Ramos (cell line): ENCODE results near the gene KRTAP5-5.

ENCODE experiments used
- in situ Hi-C: fragments of 300-500 bp; cut with MboI; formaldehyde crosslinking; loops from one replicate; pipeline ENCODE4 v1.14.3; 2022; ENCODE audit warnings: low sequenced_read_pairs; ENCODE audit not compliant: unreplicated experiment

Gene KRTAP5-5

DNA sequence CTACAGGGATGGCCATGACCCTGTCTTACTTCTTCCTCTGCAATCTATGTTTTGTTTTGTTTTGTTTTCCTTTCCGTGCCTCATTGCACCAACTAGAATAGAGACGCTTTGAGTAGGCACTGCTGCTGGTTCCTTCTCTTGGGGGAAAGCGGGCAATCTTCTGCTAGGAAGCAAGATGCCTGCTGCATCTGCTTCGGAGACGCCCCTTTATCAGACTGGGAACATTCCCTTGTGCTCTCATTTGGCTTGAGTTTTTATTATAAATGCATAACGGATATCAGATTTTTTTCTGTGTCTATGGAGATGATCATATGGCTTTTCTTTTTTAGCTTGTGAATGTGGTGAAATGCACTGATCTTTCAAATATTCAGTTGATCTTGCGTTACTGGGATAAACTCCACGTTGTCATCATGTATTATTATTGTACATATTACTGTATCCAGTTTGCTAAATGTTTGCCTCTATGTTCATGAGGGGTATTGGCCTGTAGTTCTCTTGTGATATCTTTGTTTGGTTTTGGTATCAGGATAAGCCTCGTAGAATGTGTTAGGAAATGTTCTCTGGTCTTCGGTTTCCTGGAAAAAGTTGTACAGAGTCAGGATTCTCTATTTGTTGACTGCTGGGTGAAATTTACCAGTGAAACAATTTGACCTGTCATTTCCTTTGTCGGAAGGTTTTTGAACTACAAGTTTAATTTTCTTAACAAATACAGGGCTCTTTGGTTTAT, 44.0 kb downstream of the KRTAP5-5 start:
- in situ Hi-C loops = no loop called here

DNA sequence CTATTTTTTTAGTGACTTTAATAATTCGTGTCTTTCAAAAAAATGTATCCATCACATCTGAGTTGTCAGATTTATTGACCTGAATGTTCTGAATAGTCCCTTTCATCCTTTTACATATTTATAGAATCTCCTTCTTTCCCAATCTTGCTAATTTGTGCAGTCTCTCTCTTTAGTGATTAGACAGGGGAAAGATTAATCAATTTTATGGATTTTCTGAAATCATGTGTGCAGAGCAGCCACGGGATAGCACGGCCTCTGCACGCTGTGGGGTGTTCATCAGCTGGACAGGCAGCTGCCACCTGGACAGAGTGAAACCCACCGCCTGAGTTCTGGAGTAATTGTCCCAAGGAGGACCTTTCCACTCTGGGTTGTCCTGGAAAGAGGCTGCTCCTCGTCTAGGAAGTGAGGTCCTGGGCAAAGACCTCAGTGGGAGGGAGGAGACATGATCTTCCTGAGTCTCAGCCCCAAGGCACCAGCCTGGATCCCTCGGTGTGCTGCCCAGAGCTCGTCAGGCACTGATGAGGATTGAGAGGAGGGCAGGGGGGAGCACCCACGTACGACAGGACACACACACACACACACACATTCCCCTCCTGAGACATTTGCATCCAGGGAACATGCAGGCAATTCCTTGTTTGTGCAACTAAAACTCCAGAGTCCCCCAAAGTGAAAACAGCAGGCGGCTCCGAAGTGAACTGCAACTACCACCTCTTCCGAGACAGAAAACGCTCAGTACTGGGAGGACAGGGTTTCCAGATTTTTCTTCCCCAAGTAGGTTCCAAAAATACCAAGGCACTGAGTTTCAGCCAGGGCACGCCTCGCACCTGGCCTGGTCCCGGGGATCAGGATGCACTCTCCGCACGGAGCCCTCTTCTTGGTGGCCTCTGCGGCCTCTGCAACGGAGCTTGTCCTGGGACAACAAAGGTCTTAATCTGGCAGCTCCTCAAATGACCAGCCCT, 44.9 kb downstream of the KRTAP5-5 start:
- in situ Hi-C loops = no loop called here

DNA sequence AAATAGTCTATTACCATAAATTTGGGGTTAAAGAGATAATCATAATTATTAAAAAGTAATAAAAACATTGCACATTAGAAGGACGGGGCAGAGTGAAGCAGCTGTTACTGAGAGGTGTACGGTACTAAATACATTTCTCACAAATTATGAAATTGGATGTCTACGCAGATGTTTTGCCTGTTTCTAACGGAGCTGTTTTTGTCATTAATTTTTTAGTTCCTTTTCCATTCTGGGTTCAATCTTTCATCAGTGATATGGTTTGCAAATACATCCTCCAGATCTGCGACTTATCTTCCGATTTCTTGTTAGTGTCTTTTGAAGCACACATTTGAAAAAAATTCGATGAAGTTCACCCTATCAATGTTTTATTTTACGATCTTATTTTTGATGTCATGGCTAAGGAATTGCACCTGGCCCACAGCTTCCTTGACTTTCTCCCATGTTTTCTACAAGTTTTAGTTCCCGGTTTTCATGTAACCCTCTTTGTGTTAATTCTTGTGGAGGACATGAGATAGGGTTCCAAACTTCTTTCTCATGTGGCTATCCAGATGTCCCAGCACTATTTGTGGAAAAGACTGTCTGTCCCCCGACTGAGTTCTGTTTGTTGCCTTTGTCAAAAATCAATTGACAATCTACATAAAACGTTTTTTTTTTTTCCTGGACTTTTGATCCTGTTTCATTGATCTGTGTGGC, 46.1 kb downstream of the KRTAP5-5 start:
- in situ Hi-C loops = no loop called here

DNA sequence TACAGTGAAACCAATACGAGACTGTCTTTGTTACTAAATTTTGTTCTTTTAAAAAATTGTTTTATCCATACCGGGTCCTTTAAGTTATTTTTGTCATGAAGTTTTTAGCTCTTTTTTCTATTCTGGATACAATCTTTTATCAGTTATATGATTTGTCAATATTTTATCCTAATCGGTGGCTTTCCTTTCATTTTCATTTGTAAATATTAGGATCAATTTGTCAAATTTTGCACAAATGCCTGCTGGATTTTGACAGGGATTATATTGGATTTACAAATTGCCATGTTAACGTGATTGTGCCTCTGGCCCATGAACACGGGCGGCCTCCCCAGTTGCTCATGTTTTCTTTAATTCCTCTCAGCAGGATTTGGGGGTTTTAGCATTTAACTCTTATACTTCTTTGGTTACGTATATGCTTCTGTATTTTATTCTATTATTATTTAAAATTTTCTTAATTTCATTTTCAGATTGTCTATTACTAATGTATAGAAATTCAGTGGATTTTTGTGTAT, 46.7 kb downstream of the KRTAP5-5 start:
- in situ Hi-C loops = no loop called here

DNA sequence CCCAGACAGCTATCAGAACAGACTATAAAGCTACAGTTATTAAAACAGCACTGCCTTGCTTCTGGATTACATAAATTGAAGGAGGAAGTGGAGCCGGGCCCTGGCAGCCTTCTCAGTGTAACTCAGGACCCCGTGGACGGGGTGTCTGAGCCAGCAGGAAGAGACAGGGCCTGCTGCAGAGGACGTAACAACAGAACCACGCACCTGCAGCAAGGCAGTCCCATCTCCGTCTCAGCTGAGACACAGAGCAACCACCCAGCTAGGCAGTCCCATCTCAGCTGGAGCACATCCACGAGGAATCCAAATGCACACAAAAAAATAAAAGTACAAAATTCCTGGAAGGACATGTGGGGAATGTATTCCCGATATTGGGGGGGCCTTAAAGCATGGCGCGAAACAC, 50.3 kb downstream of the KRTAP5-5 start:
- in situ Hi-C loops = no loop called here
